NCI-H1105 treated with DMSO at 0.1 percent for 48 hours (cell line): ENCODE results near the gene EPHX1.

ENCODE experiments used
- DNase-seq: peaks from one replicate; lab custom pipeline; 2025; lab: John Stamatoyannopoulos, UW

Gene EPHX1

GRCh38 chr1:225842788-225843425, 33.0 kb downstream of the EPHX1 start:
- no peak for DNase-seq

DNA sequence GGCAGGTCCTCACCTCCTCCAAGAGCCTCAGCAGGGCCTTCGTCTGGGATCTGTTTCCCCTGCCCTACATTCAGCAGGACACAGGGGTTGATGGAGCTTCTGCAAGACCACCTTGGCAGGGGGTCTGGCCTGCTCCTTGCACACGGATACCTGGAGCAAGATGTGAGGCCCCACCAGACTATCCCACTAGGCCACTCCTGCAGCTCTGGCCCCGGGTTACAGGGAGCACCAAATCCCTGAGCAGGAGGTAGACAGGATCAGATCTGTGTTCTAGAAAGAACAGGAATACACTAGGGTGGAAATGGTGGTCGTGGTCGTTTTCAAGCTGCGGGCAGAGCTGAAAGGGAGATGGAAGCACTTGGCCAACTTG, 33.5 kb downstream of the EPHX1 start:
- DNase-seq, result no peak

GRCh38 chr1:225844236-225845061, 34.5 kb downstream of the EPHX1 start:
- DNase-seq, result no peak

DNA sequence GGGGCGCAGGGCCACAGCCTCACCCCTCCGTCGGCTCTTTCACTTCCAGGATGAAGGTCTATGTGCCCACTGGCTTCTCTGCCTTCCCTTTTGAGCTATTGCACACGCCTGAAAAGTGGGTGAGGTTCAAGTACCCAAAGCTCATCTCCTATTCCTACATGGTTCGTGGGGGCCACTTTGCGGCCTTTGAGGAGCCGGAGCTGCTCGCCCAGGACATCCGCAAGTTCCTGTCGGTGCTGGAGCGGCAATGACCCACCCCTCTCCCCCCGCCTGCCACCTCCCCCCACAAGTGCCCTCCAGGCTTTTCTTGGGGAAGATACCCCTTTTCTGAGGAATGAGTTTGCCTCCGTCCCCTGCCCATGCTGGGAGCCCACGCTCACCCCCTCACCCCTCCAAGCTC, 35.2 kb downstream of the EPHX1 start:
- DNase-seq, result no peak

DNA sequence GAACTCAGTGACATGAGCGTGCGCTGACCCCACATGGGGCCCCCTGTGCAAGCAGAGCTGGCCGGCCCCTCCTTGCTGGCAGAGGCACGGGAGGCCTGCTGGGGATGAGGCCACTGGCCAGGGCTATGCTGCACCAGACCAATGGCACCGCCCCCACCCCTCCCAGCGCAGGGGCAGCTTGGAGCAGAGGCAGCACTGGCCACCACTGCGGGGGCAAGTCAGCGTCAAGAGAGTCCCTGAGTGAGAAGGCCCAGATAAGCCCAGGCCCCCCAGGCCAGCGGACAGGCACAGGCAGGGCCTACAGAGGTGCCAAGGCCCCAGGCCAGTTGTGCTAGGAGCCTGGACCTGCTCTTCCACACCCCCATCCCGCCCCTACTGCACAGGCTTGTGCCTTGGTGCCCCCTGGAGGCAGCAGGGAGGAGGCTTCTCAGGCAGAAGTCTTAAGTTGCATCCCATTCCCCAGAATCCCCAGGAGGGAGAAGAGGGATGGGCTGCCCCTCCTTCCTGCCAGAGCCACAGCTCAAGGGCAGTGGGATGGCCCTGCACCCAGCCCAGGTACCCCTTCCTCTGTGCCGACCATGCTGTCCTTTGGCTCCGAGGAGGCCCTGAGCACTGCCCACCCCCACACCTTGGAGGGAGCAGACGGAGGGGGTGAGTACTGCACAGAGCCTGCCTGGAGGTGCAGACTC, 35.8 kb downstream of the EPHX1 start:
- peak; percentile 14 for DNase-seq

DNA sequence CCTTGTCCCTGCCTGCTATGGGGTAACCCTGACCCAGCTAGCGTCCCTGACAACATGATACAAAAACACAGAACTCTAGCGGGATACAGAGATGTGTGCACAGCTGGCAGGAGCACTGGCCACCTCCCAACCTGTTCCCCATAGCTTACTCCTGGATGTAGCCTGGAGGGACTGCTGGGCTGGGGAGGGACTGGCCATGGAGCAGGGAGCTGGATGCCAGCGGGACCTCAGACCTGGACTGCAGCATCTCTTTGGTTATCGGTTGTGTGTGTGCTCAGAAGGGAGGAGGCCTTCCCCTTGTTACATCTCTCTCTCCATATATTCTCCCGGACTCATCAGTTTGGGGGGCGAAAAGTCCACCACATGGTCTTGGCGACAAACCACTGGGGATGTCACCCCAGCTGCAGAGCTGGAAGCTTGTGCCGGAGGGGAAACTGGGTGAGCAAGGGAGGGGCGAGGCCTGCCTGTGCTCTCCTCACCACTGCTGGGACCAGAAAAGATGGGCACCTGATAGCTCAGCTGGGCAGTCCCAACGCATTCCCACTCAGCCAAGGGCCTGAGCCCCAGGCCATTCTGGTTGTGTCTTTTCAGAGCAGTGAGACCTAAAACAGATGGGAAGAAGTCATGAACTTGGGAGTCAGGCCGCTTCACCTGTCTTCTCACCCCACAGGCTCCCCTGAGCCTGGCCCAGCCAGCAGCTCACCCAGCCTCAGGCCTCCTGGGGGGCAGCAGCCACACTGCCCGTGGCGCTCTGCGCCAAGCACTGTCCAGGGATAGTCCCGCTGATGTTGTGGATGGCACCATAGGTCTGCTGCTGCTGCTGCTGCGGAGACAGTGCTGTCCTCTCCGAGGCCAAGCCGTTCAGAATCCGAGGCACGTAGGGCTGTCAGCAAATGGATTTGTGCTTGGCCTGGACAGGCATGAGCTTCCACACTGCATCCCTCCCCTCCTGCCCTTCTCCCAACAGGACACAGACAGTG, 36.7 kb downstream of the EPHX1 start:
- DNase-seq, result no peak

DNA sequence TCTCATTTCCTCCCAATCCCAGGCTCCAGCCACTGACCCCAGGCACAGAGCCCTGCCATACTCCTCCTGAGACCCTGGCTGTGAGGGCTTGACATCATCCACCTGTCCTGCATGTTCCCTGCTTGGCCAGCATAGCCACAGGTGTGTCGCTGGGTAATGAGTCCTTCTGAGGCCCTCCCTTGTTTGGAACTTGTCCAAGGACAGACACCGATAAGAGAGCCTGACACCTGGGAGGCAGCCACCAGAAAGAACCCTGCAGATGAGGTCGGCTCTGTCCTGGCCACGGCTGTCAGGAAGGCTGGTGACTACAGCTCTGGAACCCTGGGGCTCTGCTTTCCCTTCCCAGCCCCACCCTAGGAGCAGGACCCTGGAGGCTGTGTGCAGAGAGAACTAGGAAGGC, 37.7 kb downstream of the EPHX1 start:
- DNase-seq, result peak; percentile 75

GRCh38 chr1:225848030-225848955, 38.4 kb downstream of the EPHX1 start:
- no peak for DNase-seq

GRCh38 chr1:225849925-225850324, 40.0 kb downstream of the EPHX1 start:
- no peak for DNase-seq

DNA sequence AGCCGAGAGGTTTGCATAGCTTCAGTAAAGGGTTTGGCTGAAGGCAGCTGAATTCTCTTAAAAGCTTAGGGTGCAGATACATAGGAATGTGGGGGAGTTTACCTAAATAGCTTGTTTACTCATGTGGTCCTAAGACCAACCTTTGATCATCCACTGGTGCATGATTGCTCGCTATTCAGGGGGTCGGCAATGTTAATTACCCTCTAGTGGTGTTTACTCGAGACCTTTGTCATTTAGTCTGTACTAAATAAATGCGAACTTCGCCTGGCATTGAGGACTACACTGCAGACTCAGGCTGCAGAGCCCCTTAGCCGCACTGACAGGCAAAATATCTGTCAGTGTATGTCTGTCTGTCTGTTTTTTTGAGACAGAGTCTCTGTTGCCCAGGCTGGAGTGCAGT, 40.4 kb downstream of the EPHX1 start:
- no peak for DNase-seq

GRCh38 chr1:225851805-225852204, 41.9 kb downstream of the EPHX1 start:
- no peak for DNase-seq

GRCh38 chr1:225852413-225853124, 42.6 kb downstream of the EPHX1 start:
- no peak for DNase-seq

GRCh38 chr1:225853441-225853840, 43.5 kb downstream of the EPHX1 start:
- no peak for DNase-seq

GRCh38 chr1:225855503-225856300, 45.8 kb downstream of the EPHX1 start:
- DNase-seq, result no peak

DNA sequence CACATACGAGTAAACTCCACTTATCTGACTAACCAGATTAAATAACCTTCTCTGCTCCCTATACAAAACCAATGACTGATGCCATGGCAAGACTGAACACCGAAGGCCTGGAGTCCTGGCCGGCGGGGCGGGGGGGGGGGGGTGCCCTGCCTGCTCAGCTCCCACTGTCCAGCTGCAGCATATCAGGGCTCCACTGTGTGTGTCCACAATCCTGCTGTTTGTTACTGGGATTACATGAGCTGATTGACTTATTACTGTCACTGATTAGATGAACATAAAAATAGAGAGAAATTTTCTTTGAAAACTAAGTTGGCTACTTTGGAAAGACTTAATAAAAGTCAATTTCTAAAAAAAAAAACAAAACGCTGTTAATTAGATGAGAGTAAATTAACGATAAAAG, 47.3 kb downstream of the EPHX1 start:
- no peak for DNase-seq

GRCh38 chr1:225859151-225859550, 49.2 kb downstream of the EPHX1 start:
- no peak for DNase-seq

DNA sequence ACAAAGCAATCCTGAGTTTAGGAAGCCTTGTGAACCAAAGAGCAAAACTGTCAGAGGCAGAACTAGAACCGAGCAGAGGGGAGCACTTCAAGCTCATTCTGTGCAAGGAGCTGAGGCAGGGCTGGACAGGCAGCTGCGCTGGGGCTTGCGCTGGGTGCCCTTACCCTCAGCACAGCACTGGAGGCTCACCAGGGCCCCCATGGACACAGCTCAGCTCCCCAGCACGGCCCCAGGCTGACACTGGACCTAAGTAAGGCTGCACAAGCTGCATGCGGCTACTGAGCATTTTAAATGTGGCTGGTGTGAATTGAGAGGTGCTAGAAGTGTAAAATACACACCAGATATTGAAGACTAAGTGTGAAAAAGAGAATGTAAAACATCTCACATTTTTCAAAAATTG, 50.2 kb downstream of the EPHX1 start:
- no peak for DNase-seq

DNA sequence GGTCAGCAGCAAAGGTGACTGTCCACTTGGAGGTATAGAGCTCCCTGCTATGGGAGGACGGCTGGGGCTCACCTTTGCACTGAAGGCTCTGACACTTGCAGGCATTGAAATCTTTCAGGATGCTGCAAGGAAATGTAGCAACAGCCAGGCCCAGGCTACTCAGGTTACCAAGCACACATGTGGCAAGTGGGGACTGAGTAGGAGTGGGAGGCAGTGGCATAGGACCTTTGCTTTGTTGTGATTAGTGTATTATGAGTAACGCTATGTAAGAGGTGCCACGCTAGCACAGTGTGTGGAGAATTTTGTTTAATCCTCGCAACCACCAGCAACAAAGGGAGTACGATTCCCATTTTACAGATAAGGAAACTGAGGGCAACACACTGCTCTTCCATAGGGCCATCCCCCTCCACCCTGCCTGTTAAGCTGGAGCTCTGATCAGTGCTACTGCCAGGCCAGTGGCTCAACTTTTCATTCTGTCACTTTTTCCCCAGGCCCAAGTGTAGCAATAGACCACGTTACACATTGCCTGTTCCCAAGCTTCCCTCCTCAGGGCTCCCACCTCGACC, 51.0 kb downstream of the EPHX1 start:
- no peak for DNase-seq
